Activated CD4-positive, alpha-beta T cell treated with anti-CD3 and anti-CD28 coated beads, Interleukin-2, amount 50 U/mL, for 16 hours (primary cell): ENCODE measurements around the gene PHIP.

Experiments
- DNase-seq: peaks from one replicate; pipeline ENCODE4 v3.0.0-alpha.2; 2020

Gene PHIP

GRCh38 chr6:79066828-79067227 is 11.2 kb downstream of the PHIP start:
- no peak for DNase-seq

- no peak for DNase-seq
Observed at GRCh38 chr6:79066330-79066729, 11.7 kb downstream of the PHIP start.

- DNase-seq = no peak
Observed at GRCh38 chr6:79065232-79065631, 12.8 kb downstream of the PHIP start.

GRCh38 chr6:79064635-79065034 is 13.4 kb downstream of the PHIP start:
- no peak for DNase-seq

GRCh38 chr6:79062708-79063107 is 15.3 kb downstream of the PHIP start:
- DNase-seq = no peak

- DNase-seq = no peak
Observed at GRCh38 chr6:79057746-79058145, 20.3 kb downstream of the PHIP start.

GRCh38 chr6:79056226-79056625 is 21.8 kb downstream of the PHIP start:
- DNase-seq = no peak

- no peak for DNase-seq
Observed at GRCh38 chr6:79048611-79049010, 29.4 kb downstream of the PHIP start.

GRCh38 chr6:79047072-79047471 is 31.0 kb downstream of the PHIP start:
- DNase-seq = no peak

- DNase-seq = no peak
Observed at GRCh38 chr6:79045966-79046365, 32.1 kb downstream of the PHIP start.

GRCh38 chr6:79042799-79043126 is 35.3 kb downstream of the PHIP start:
- no peak for DNase-seq

GRCh38 chr6:79042088-79042798 is 35.8 kb downstream of the PHIP start:
- peak; percentile 35 for DNase-seq

- peak; percentile 64 for DNase-seq
Observed at GRCh38 chr6:79040083-79040482, 38.0 kb downstream of the PHIP start.

- no peak for DNase-seq
Observed at GRCh38 chr6:79038061-79038460, 40.0 kb downstream of the PHIP start.

GRCh38 chr6:79034865-79035264 is 43.2 kb downstream of the PHIP start:
- peak; percentile 56 for DNase-seq

GRCh38 chr6:79033279-79033678 is 44.8 kb downstream of the PHIP start:
- no peak for DNase-seq

GRCh38 chr6:79031821-79032590 is 46.0 kb downstream of the PHIP start:
- DNase-seq = no peak

GRCh38 chr6:79030511-79030910 is 47.5 kb downstream of the PHIP start:
- DNase-seq = no peak

- no peak for DNase-seq
Observed at GRCh38 chr6:79030023-79030422, 48.0 kb downstream of the PHIP start.

GRCh38 chr6:79028641-79029314 is 49.3 kb downstream of the PHIP start:
- DNase-seq = no peak

GRCh38 chr6:79011940-79012339 is 66.1 kb downstream of the PHIP start:
- DNase-seq = no peak

- DNase-seq = peak; percentile 4
Observed at GRCh38 chr6:79010422-79010821, 67.6 kb downstream of the PHIP start.

GRCh38 chr6:79009819-79010218 is 68.2 kb downstream of the PHIP start:
- DNase-seq = no peak

- DNase-seq = no peak
Observed at GRCh38 chr6:79005497-79005896, 72.6 kb downstream of the PHIP start.
